Activated CD8-positive, alpha-beta T cell treated with anti-CD3 and anti-CD28 coated beads for 36 hours (primary cell): ENCODE results near the gene PRMT1. TPM values are rescaled to one million over a fixed set of nuclear protein-coding genes. Genes with fewer than 3 reads are reported as not detected.

Source experiments
- ATAC-seq: fragments of 200-7000 bp; cut with Tn5 transposase; one replicate; pipeline ENCODE4 v1.10.0; 2021; ENCODE audit warnings: mild to moderate bottlenecking, moderate library complexity
- CTCF ChIA-PET: fragments of 350-600 bp; sonication (Branson Sonifier 250); formaldehyde crosslinking; loops from one replicate; lab custom pipeline; 2021; ENCODE audit warnings: antibody characterized with exemption; lab: Charles Lee
- POLR2A ChIA-PET: fragments of 350-600 bp; sonication (Branson Sonifier 250); formaldehyde crosslinking; loops from one replicate; lab custom pipeline; 2021; ENCODE audit warnings: antibody characterized with exemption; lab: Charles Lee
- DNase-seq: peaks from one replicate; pipeline ENCODE4 v3.0.0-alpha.2; 2020
- H3K27ac Mint-ChIP-seq: one replicate; pipeline ENCODE4 v1.8.0; 2021; ENCODE audit warnings: mild to moderate bottlenecking, mixed read lengths
- H3K27me3 Mint-ChIP-seq: one replicate; pipeline ENCODE4 v1.8.0; 2021; ENCODE audit warnings: mixed read lengths
- H3K36me3 Mint-ChIP-seq: one replicate; pipeline ENCODE4 v1.8.0; 2021; ENCODE audit warnings: low read depth, mixed read lengths
- H3K4me1 Mint-ChIP-seq: one replicate; pipeline ENCODE4 v1.8.0; 2021; ENCODE audit warnings: low read depth, mixed read lengths
- H3K4me3 Mint-ChIP-seq: one replicate; pipeline ENCODE4 v1.8.0; 2021; ENCODE audit warnings: mild to moderate bottlenecking, moderate library complexity, mixed read lengths
- H3K9me3 Mint-ChIP-seq: one replicate; pipeline ENCODE4 v1.8.0; 2021; ENCODE audit warnings: mixed read lengths
- CTCF ChIP-seq: fragments of 200-600 bp; IDR thresholded peaks from one replicate; pipeline ENCODE4 v1.8.0; 2022; ENCODE audit warnings: antibody characterized with exemption, mild to moderate bottlenecking
- intact Hi-C: fragments of 100-400 bp; cut with micrococcal nuclease; formaldehyde crosslinking; loops from one replicate; pipeline ENCODE4 v1.10.0; 2022
- total RNA-seq, 2 experiments: library from RNA; stranded (reverse); gene quantifications; one replicate each; pipeline ENCODE4 v1.2.3, GENCODE V29; 2021

PRMT1 gene
- total RNA-seq, 2 experiments from 2014 or later: 419 to 437 TPM

- no peaks in the 10 kb centered on the region for H3K9me3 Mint-ChIP-seq
- ATAC-seq (no peak), DNase-seq (no peak)
- H3K27ac Mint-ChIP-seq: no peak overlapping the region
- H3K4me3 Mint-ChIP-seq: no peak overlapping the region
- no peaks in the 10 kb centered on the region for H3K36me3 Mint-ChIP-seq
- ChIA-PET CTCF (no interaction called here), POLR2A (interaction anchor here (0.7 to 1.9 kb wide), 2 partner anchors 15 to 36 kb away, joined by 3 to 6 read pairs; partner anchors contain the start of gene ADM5)
- TF ChIP-seq CTCF: no peak
- intact Hi-C loops: no loop called here
- H3K4me1 Mint-ChIP-seq: no peaks in the 10 kb centered on the region
- no peaks in the 10 kb centered on the region for H3K27me3 Mint-ChIP-seq
Observed at GRCh38 chr19:49704888-49705642, 28.0 kb downstream of the PRMT1 start.

GRCh38 chr19:49705919-49706318 is 28.8 kb downstream of the PRMT1 start:
- TF ChIP-seq CTCF: no peak
- ChIA-PET CTCF (no interaction called here), POLR2A (no interaction called here)
- H3K27ac Mint-ChIP-seq: no peak overlapping the region
- ATAC-seq (no peak), DNase-seq (no peak)
- H3K4me1 Mint-ChIP-seq: no peaks in the 10 kb centered on the region
- no peaks in the 10 kb centered on the region for H3K36me3 Mint-ChIP-seq
- H3K27me3 Mint-ChIP-seq: no peaks in the 10 kb centered on the region
- no peak overlapping the region for H3K4me3 Mint-ChIP-seq
- intact Hi-C loops: no loop called here
- H3K9me3 Mint-ChIP-seq: no peaks in the 10 kb centered on the region

GRCh38 chr19:49710372-49710951 is 33.4 kb downstream of the PRMT1 start:
- POLR2A ChIA-PET: interaction anchor here (1.5 kb wide), 1 partner anchor 17 kb away, joined by 4 read pairs; no protein-coding TSS in a partner anchor
- no peaks in the 10 kb centered on the region for H3K9me3 Mint-ChIP-seq
- CTCF ChIA-PET: no interaction called here
- H3K36me3 Mint-ChIP-seq: no peaks in the 10 kb centered on the region
- DNase-seq (no peak), ATAC-seq (no peak)
- intact Hi-C loops: no loop called here
- H3K27me3 Mint-ChIP-seq: no peaks in the 10 kb centered on the region
- no peak overlapping the region for H3K27ac Mint-ChIP-seq
- H3K4me1 Mint-ChIP-seq: no peaks in the 10 kb centered on the region
- TF ChIP-seq CTCF: no peak
- H3K4me3 Mint-ChIP-seq: no peak overlapping the region

- ChIA-PET CTCF (no interaction called here), POLR2A (interaction anchor here (1.1 kb wide), 1 partner anchor 97 kb away, joined by 3 read pairs; no protein-coding TSS in a partner anchor)
- no peak for ATAC-seq
- peaks cover 4% of the 10 kb centered on the region for H3K4me1 Mint-ChIP-seq
- no peaks in the 10 kb centered on the region for H3K36me3 Mint-ChIP-seq
- H3K9me3 Mint-ChIP-seq: no peaks in the 10 kb centered on the region
- intact Hi-C loops: no loop called here
- H3K27me3 Mint-ChIP-seq: no peaks in the 10 kb centered on the region
- H3K27ac Mint-ChIP-seq: no peak overlapping the region
- TF ChIP-seq CTCF: no peak
- no peak for DNase-seq
- no peak overlapping the region for H3K4me3 Mint-ChIP-seq
Observed at GRCh38 chr19:49712397-49712859, 35.4 kb downstream of the PRMT1 start.
